ENCODE results near the gene DCAF12.
"Not testable (repeated sequence)": the region's sequence is repeated elsewhere in the genome, so short reads cannot be mapped to it uniquely, and the experiment has no call there.

The DCAF12 gene

DNA sequence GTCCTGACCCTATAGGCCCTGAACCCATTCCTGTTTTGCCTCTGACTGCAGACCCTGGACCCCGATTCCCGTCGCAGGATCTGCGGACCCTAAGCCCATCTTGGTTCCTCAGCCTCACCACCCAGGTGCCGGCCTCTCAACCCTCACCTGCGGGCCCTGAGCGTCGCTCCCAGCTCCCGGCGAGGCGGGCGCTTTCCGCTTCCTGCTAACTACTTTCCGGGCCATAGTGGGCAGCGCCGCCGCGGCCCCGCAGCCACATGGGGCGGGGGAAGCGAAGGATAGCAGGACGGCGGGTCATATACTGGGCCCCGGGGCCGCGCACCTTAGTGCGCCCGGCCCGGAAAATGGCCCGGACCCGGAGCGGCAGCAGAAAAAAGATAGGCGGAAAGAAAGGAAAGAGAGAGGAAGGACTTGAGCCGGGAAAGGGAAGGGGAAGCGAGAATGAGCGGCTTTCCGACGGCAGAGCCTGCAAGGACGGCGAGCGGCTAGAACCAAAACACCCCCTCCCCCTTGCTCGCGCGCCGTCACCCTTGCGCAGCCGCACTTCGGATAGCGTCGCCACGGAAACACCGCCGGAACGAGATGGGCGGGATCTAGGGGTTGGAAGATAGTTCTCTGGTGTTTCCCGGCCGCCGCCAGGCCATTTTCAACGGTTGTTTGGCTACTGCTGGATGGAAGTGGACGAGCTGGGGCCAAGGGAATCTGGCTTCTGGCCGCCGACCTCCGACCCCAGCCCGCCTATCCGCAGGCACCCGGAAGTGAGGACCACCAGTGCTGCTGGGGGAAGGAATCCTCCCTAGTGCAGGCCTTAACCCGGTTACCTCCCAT, at the start of gene DCAF12:
Gene DCAF12, minus strand, starts transcription at position 492 of the 828 bp plus-strand sequence. Its CDS starts 267 bp downstream, at position 225.
- peak; percentile 81 to 86 for DNase-seq (ENCODE audit: low read depth in 2 of 2)

DNA sequence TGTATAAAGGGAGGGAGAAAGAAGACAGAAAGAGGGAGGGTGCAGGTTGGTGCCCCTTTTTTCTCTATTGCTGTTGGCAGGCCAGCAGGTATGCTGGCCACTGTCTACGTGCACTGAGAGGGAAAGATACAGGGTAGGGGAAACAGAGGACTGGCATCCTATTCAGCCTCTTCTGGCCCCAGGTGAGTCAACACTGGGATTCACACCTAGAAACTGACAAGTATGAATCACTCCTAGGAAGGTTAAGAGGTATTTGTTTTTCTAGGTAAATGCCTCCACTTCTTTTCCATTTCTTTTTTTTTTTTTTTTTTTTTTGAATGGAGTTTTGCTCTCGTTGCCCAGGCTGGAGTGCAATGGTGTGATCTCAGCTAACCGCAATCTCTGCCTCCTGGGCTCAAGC, 49.6 kb upstream of the DCAF12 start:
- DNase-seq (ENCODE audit: low read depth in 2 of 2) = no peak

DNA sequence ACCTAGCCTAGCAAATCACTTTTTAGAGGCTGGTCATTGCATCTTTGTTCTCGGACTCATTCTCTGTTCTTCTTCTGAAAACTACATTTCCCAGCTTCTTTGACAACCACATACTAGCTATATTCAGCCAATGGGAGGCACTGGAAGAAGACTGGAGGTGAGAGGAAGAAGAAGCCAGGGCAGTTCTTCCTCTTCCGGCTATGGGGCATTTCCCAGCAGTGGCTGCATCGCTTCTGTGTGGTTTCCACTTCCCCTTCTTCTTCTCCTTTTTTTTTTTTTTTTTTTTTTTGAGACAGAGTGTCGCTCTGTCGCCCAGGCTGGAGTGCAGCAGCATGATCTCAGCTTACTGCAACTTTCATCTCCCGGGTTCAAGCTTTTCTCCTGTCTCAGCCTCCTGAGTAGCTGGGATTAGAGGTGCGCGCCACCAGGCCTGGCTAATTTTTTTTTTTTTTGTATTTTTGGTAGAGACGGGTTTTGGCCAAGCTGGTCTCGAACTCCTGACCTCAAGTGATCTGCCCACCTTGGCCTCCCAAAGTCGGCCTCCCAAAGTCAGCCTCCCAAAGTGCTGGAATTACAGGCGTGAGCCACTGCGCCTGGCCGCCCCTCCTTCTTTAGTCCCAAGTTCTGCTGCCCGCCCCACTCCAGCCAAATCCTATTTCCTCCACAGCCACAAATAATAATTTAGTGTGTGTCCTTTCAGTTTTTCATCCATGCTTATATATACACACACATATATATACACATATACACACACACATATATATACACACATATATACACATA, 45.4 kb upstream of the DCAF12 start:
- no peak for DNase-seq (ENCODE audit: low read depth in 2 of 2)

DNA sequence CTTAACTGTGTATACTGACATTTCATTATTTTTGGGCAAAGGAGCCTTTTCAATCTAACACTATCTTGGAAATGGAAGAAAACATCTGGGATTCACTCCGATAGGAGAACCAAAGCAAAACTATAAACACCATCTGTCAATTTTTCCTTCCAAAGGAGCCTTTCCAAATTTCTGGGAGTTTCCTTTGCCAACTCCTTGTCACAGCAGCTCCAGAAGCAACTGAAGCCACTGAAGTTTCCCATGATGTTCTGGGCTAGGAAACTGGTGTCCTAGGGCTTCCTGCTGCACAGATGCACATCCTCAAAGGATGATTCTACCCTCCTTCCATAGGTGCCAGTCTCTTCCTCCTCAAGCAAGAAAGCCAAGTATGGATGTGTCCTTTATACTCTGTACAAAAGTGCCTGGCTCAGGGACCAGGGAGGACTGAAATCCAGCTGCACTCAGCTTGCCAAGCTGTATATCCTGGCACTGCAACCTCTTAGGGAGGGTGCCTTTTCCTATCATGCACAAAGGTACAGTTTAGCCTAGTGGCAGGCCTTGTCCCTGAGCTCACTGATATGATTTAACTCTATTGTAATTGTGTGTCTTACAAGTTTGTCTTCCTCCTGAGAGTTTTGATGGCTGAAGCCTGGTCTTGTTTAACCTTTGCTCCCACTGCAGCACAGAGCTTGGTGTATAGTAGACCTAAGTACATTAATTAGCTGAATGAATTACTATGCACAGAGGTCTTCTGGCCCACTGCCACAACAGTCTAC, 43.9 kb upstream of the DCAF12 start:
- no peak for DNase-seq (ENCODE audit: low read depth in 2 of 2)

DNA sequence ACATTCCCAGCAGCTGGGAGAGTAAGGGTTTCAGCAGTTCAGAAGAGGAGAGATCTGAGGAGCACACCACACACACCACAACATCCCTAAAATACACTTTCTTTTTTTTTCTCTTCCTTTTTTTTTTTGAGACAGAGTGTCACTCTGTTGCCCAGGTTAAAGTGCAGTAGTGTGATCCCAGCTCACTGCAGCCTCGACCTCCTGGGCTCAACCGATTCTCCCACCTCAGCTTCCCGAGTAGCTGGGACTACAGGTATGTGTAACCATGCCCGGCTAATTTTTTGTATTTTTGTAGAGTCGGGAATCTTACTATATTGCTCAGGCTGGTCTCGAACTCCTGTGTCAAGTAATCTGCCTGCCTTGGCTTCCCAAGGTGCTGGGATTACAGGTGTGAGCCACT, 42.6 kb upstream of the DCAF12 start:
- DNase-seq (ENCODE audit: low read depth in 2 of 2) = no peak

DNA sequence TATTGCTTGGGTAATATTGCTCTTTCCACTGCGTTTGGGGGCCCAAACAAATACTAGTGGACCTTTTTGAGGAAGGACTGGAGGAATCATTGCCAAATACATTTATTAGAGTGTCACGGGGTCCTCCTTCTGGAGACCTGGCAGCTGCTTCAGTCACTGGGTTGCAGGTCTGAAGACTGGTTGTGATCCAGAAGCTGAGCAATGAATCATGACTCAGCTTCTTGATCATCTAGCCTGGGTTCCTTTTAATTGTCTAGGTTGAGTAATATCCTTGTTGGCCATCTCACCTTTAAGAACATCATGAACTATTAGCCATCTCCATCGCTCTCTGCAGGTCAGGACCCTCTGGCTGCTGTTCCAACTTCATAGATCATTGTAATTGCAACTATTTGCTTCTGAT, 36.9 kb upstream of the DCAF12 start:
- DNase-seq (ENCODE audit: low read depth in 2 of 2) = no peak

DNA sequence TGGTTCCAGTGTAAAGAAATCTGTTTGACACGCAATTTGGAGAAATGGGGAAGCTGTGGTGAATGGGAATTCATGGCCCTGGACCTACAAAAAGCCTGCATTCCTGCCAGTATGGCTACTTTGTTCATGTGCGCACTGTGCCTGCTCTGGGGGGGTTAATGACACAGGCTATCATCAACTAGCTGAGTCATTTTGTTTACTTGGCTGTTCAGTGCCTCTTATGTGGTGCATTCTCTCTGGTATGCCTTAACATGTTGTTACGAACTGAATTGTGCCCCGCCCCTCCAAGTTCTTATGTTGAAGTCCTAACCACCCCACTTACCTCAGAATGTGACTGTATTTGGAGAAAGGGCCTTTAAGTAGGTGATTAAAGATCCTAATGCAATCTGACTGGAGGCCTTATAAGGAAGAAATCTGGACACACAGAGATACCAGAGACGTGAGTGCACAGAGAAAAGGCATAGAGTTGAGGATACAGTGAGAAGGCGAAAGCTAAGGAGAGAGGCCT, 31.9 kb upstream of the DCAF12 start:
- DNase-seq (ENCODE audit: low read depth in 2 of 2) = no peak

DNA sequence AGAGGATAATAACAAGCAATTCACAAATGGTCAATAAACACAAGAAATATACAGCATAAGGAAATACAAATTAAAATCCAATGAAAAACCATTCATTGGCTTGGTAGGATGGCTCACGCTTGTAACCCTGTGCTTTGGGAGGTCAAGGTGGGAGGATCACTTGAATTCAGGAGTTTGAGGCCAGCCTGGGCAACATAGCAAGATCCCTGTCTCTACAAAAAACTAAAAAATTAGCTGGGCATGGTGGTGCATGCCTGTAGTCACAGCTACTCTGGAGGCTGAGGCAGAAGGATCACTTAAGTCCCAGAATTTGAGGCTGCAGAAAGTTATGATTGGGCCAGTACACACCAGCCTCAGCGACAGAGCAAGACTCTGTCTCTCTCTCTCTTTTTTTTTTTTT, 31.4 kb upstream of the DCAF12 start:
- no peak for DNase-seq (ENCODE audit: low read depth in 2 of 2)

DNA sequence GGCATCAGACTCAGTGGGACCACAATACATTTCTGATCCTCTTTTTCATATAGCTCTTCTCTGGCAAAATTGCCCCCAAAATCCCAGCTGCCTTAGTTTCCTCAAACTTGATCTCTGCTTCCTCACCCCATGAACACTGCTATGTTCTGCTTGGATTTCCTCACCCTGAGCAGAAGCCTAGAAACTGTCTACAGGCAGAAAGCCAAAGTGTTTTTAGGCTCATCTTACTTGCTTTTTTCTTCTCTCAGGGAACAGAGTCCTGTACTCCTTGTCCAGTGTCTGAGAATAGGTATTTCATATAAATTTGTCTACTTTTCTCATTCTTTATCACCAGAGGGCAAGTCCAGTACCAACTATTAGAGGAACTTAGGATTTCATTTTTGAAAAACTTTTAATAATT, 30.8 kb upstream of the DCAF12 start:
- no peak for DNase-seq (ENCODE audit: low read depth in 2 of 2)

DNA sequence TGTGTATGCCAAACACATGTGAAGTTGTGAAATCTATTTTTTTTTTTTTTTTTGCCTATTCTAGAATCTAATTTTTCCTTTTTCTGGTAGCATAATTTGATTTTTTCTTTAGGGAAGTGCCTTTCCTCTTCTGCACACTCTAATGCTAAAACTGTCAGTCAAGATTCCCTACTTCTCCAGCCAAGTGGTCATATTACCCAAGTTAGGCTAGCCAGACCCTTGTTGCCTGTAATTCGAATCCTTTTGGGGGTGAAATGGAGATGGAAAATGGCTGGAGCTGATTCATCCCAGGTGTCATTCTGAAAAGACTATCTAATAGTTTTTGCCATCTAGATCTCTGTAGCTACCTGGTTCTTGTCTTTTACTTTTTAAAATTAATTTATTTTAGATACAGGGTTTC, 27.6 kb upstream of the DCAF12 start:
- no peak for DNase-seq (ENCODE audit: low read depth in 2 of 2)

DNA sequence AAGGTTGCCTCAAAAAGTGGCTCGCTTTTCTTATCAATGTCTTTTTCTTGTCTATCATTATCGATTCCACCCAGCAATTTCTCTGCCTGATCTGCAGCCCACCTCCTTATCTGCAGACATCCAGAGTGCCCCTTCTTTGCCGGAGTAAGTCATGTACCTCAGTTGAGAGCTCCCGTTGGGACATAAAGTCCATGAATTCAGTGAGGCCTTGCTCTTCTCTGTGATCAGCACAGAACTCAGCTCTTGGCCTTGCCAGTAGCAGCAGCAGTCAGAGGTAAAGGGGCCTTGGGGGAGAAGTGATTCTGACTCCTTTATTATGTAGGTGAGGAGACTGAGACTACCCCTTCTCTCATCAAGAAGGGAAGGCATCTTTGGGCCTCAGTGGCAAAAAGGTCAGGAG, 24.9 kb upstream of the DCAF12 start:
- DNase-seq (ENCODE audit: low read depth in 2 of 2) = no peak

DNA sequence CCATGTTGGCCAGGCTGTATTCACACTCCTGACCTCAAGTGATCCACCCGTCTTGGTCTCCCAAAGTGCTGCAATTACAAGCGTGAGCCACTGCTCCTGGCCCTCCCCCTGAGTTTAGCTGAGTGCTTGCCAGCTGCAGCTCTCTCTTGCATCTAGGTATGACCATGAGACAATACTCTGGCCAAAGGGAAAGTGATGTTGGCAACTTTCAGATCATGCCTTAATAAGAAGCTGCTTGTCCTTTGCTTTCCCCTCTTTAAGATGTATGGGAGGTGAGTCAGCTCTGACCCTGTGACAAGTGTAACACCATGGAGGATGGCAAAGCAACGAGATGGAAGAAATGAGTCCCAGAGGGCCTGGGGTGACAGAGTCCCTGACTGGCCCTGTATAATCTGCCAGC, 18.7 kb upstream of the DCAF12 start:
- no peak for DNase-seq (ENCODE audit: low read depth in 2 of 2)

DNA sequence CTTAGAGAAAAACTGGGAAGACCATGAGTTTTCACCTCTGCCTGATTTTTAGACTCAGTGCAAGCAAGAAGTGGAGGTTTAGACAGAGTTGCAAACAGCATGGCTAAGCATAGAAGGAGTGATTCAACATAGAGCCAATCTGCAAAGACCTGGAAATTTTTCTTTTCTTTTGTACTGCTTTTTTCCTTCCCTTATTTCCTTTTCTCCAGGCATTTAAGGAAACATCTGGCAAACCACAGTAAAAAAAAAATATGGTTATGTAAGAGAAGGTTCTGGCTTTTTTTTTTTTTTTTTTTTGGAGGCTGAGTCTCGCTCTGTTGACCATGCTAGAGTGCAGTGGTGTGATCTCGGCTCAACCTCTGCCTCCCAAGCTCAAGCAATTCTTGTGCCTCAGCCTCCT, 16.6 kb upstream of the DCAF12 start:
- DNase-seq (ENCODE audit: low read depth in 2 of 2) = no peak

DNA sequence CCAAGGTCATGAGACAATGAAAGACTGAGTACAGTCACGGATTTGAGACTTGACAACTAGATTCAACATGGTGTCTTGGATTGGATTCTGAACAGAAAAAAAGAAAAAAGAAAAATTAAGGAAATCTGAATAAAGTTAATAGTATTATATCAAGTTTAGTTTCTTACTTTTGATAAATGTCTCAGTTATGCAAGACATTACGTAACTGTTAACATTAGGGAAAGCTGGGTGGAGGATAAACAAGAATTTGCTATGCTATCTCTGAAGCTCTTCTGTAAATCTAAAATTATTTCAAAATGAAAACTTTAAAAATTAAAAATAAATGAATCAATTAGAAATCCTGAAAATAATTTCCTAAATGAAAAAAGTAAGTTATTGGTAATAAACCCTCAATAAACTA, 14.4 kb upstream of the DCAF12 start:
- DNase-seq (ENCODE audit: low read depth in 2 of 2) = no peak

DNA sequence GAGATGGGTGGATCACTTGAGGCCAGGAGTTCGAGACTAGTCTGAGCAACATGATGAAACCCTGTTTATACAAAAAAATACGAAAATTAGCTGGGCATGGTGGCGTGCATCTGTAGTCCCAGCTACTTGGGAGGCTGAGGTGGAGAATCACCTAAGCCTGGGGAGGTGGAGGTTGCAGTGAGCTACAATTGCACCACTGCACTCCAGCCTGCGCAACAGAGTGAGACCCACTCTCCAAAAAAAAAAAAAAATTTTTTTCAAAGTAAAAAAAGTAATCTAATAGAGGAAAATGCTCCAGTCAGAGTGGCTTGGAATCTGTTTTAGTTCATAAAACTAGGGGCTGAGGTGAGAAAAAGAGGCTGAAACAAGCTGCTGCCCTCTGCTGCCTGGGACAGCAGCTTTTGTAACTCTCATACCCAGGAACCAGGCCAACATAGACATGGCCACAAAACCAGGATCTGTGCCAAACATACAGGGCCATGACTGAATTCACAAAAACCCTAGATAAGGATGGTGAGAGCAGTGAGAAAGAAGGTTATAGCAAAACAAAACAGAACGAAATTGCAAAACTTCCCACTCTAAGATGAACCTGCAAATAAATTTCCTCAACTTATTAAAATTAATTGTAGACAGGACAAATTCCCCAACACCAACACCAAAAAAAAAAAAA, 13.1 kb upstream of the DCAF12 start:
- DNase-seq (ENCODE audit: low read depth in 2 of 2) = no peak

DNA sequence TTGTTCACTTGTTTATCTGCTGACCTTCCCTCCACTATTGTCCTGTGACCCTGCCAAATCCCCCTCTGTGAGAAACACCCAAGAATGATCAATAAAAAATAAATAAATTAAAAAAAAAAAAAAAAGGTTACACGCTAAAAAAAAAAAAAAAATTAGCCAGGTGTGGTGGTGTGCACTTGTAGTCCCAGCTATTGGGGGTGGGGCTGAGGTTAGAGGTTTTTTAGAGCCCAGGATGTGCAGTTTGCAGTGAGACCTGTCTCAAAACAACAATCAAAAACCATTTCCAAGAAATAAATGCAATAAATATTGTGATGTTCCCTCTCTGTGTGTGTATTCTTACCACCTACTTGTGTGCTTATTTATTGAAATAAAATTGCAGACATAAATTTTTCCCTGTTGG, 12.1 kb upstream of the DCAF12 start:
- DNase-seq (ENCODE audit: low read depth in 2 of 2) = not testable (repeated sequence)

DNA sequence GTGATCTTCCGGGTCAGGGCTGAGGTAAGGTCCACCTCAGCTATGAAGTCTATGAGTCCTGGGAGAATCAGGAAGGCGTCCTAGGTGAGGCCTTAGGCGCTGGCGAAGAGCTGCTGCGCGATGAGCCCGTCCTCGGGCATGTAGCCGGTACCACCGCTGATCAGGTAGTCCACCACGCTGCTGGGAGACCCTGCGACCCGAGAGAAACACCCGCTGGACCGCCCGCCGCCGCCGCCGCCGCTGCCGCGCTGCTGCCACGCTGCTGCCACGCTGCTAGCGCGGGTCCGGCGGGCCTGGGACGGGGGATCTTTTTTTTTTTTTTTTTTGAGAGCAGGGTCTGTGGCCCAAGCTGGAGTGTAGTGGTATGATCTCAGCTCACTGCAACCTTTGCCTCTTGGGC, 8.0 kb upstream of the DCAF12 start:
- DNase-seq (ENCODE audit: low read depth in 2 of 2) = no peak

DNA sequence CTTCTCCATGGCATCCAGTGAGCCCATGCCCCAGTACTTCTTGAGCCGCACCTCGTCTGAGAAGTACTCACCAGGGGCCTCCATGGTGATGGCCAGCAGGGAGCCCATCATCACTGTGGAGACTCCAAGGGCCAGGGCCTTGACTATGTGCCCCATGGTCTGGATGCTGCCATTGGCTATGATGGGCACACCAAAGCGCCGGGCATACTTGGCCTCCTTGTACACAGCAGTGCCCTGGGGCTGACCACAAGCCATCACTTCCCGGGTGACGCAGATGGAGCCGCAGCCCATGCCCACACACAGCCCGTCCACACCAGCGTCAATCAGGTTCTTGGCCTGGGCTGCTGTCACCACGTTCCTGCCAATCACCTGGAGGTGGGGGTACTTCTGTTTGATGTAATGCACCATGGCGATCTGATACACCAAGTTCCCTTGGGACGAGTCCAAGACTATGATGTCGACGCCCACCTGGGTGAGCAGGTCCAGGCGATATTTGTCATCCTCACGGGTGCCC, 7.0 kb upstream of the DCAF12 start:
- no peak for DNase-seq (ENCODE audit: low read depth in 2 of 2)

DNA sequence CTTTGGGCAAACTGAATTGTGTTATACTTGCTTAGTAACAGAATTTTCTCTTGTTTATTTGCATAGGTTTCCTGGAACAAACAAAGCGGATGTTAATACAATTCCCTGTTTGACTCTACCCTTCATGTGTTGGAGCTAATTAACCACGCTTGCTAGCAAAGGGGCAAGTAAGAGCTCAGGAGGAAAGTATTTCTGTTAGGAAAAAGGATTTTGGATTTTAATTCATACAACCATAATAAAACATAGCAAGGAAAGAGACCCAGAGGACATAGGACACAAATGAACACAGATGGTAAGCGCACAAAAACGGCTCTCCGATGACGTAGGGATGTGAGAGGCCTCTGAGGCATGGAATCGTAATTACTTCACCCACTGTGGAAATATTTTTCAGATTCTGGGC, 5.1 kb upstream of the DCAF12 start:
- no peak for DNase-seq (ENCODE audit: low read depth in 2 of 2)

DNA sequence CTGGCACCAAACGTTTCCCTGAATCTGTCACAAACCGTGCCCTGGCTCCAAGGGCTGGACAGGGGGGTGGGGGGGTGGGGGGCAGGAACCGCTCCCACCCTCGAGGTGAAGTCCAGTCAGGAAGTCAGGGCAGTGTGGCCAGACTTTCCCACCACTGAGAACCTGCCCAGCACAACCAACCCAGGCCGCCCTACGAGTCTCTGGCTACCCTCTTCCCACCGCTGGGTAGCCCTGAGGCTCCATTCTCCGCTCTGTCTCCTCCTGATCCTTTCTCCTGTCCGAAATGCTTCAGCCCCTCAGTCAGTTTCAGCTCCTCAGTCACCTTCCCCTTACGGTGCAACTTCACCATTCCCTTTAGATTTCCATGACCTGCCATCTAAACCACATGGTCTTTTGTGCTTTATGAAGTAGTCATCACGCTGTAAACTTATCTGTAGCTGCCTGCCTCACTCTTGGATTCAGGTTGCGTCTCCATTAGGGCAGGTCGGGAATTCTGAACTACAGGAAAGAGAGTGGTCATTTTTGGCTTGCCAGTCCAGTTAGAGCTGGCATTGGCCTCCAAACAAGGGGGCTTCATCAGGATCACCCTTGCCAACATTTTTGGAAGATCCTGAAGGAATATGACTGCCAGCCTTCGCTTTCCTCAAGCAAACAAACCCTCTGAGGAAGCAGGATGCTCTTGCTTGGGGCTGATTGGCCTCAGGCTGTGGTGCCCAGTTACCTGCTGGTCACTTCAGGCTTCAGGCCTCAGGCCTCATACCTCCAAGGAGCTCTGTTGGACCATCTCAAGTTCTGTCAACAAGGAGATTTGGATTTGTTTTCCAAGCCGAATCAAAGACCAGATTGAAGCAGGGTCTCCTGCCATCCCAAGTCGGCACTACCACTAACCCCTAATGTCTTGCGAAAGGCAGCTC, 794 bp upstream of the DCAF12 start:
- DNase-seq (ENCODE audit: low read depth in 2 of 2) = no peak
